MCF 10A (cell line): ENCODE measurements around the gene NAIF1. TPM values are rescaled to one million over a fixed set of nuclear protein-coding genes. Genes with fewer than 3 reads are reported as not detected.

Experiments used
- BruUV-seq: library from RNA; stranded (reverse); fragments of 400-500 nt; replicated peaks from 2 replicates; lab custom pipeline; 2021; lab: Mats Ljungman, UMichigan
- CTCF ChIA-PET: fragments of 300-600 bp; sonication (Branson Sonifier 250); formaldehyde crosslinking; extraction: SDS; loops from one replicate; lab custom pipeline; 2021; ENCODE audit warnings: antibody characterized with exemption, inconsistent platforms; lab: Yijun Ruan, JAX
- POLR2A ChIA-PET: fragments of 300-600, 350-650 bp; sonication (Branson Sonifier 250); formaldehyde crosslinking; extraction: SDS; loops from one replicate; lab custom pipeline; 2020; ENCODE audit warnings: antibody characterized with exemption, inconsistent platforms; lab: Yijun Ruan, JAX
- DNase-seq: peaks from one replicate; pipeline ENCODE4 v3.0.0-alpha.2; 2018; ENCODE audit not compliant: unreplicated experiment
- H3K27ac Mint-ChIP-seq: one replicate; pipeline ENCODE4 v1.8.0; 2022; ENCODE audit warnings: mild to moderate bottlenecking, low read depth, mixed read lengths; ENCODE audit not compliant: unreplicated experiment
- H3K27me3 Mint-ChIP-seq: one replicate; pipeline ENCODE4 v1.8.0; 2022; ENCODE audit warnings: mixed read lengths; ENCODE audit not compliant: insufficient read depth, unreplicated experiment
- H3K36me3 Mint-ChIP-seq: one replicate; pipeline ENCODE4 v1.8.0; 2022; ENCODE audit warnings: mild to moderate bottlenecking, moderate library complexity, mixed read lengths; ENCODE audit not compliant: insufficient read depth, unreplicated experiment
- H3K4me1 Mint-ChIP-seq: one replicate; pipeline ENCODE4 v1.8.0; 2022; ENCODE audit warnings: mixed read lengths; ENCODE audit not compliant: insufficient read depth, unreplicated experiment
- H3K4me3 Mint-ChIP-seq: one replicate; pipeline ENCODE4 v1.8.0; 2022; ENCODE audit warnings: mild to moderate bottlenecking, moderate library complexity, mixed read lengths; ENCODE audit not compliant: unreplicated experiment
- H3K9me3 Mint-ChIP-seq: one replicate; pipeline ENCODE4 v1.8.0; 2022; ENCODE audit warnings: mixed read lengths; ENCODE audit not compliant: unreplicated experiment
- intact Hi-C: fragments of 100-400 bp; cut with micrococcal nuclease; formaldehyde crosslinking; loops from 2 replicates; pipeline ENCODE4 v1.14.1; 2022
- total RNA-seq: library from RNA; stranded (reverse); gene quantifications from 2 replicates; pipeline ENCODE4 v1.2.3, GENCODE V29; 2022
- TF ChIP-seq, protein P1 (sequence below): fragments of 200-600 bp; IDR thresholded peaks from one replicate; pipeline ENCODE4 v1.8.0; 2022; ENCODE audit warnings: antibody characterized with exemption, mild to moderate bottlenecking; ENCODE audit not compliant: unreplicated experiment

Gene NAIF1
- total RNA-seq, 1 experiment from 2014 or later = 15.8 TPM

DNA sequence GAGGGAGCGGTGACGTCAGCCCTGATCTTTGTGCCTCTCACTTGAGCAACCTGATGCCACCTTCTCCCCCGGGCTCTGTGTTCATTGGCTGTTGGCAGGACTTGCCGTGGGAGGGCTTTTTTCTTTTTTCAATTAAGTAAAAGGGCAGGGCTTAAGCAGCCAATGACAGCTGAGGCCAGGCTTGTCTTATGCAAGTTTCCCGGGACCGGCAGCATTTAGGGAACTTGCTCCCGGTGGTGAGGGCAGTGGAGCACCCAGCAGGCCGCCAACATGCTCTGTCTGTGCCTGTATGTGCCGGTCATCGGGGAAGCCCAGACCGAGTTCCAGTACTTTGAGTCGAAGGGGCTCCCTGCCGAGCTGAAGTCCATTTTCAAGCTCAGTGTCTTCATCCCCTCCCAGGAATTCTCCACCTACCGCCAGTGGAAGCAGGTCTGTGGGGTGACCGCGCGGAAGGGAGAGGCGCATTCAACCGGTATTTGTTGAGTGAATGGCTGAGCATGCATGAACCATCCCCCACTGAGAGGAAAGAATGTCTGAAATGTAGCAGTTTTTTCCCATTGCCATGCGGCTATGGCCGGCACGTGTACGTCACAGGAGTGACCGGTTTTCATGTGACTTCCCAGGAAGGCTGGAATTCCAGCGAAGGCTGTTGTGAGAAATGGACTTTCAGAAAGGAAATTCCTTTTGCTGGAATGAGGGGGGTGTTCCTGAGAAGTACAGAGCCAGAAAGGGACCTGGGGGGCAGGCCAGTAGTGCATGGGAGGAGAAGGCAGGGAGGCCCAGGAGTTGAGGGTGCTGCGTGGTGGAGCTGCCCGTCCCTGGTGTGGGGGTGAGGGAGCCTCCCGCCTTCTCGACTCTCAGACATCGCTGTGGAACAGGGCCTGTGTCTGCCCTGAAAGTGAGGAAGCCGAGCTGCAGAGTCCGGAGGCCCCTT is 31.4 kb upstream of the NAIF1 start:
- no peaks in the 10 kb centered on the region for H3K9me3 Mint-ChIP-seq
- peaks cover 16% of the 10 kb centered on the region for H3K36me3 Mint-ChIP-seq
- intact Hi-C loops = no loop called here
- peak overlapping the region; percentile 95 for H3K4me3 Mint-ChIP-seq
- ChIA-PET POLR2A (interaction anchor here (0.5 to 2.9 kb wide), 24 partner anchors 11 to 1896 kb away, joined by 3 to 29 read pairs (median 3); partner anchors contain the start of genes EEIG1, NAIF1 and SLC25A25), CTCF (interaction anchor here (1.3 to 2.4 kb wide), 3 partner anchors 14 to 19 kb away, joined by 6 to 9 read pairs (median 6); no protein-coding TSS in a partner anchor)
- DNase-seq = peak; percentile 99
- BruUV-seq = TSS peak; percentile 90
- peaks cover 17% of the 10 kb centered on the region for H3K4me1 Mint-ChIP-seq
- H3K27me3 Mint-ChIP-seq = no peaks in the 10 kb centered on the region
- TF ChIP-seq, protein P1, sequence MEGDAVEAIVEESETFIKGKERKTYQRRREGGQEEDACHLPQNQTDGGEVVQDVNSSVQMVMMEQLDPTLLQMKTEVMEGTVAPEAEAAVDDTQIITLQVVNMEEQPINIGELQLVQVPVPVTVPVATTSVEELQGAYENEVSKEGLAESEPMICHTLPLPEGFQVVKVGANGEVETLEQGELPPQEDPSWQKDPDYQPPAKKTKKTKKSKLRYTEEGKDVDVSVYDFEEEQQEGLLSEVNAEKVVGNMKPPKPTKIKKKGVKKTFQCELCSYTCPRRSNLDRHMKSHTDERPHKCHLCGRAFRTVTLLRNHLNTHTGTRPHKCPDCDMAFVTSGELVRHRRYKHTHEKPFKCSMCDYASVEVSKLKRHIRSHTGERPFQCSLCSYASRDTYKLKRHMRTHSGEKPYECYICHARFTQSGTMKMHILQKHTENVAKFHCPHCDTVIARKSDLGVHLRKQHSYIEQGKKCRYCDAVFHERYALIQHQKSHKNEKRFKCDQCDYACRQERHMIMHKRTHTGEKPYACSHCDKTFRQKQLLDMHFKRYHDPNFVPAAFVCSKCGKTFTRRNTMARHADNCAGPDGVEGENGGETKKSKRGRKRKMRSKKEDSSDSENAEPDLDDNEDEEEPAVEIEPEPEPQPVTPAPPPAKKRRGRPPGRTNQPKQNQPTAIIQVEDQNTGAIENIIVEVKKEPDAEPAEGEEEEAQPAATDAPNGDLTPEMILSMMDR = no peak
- H3K27ac Mint-ChIP-seq = peak overlapping the region; percentile 98

DNA sequence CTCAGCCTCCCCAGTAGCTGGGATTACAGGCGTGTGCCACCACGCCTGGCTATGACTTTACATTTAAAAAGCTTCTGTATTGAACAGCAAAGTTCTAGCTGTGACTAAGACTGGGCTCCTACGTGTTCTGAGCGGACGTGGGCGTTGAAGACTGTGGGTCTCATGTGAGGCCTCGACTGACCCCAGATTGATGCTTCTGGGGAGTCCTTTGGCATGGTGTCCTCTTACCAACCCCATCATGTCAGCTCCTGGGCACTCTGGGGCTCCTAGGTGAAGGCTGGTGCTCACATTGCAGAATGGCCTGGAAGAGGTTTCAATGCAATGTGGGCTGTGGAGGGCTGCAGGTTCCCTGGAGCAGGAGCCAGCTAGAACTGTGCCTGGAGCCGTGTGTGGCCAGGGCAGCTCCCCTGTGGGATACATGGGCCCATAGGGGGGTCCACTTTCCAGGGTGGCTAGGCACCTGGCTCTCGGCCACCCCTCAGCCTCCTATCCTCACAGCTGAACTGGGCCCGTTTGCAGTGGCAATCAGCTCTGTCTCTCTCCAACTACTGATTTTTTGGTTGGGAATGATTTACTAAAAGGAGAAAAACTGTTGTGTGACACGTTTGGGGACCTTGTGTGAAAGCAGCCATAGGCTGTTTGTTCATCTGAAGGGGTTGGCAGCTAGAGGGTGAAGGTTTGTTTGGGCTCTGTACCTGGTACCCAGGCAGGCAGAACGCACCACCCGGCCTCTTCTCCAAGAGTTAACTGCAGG is 30.6 kb upstream of the NAIF1 start:
- peaks cover 11% of the 10 kb centered on the region for H3K36me3 Mint-ChIP-seq
- TF ChIP-seq, protein P1 = no peak
- ChIA-PET CTCF (interaction anchor here (0.9 to 2.4 kb wide), 4 partner anchors 13 to 63 kb away, joined by 5 to 9 read pairs (median 6); no protein-coding TSS in a partner anchor), POLR2A (interaction anchor here (0.6 to 2.9 kb wide), 17 partner anchors 12 to 1897 kb away, joined by 3 to 29 read pairs (median 3); partner anchors contain the start of genes EEIG1, NAIF1 and SLC25A25)
- peak overlapping the region; percentile 95 for H3K4me3 Mint-ChIP-seq
- no peaks in the 10 kb centered on the region for H3K27me3 Mint-ChIP-seq
- DNase-seq = no peak
- no peaks in the 10 kb centered on the region for H3K9me3 Mint-ChIP-seq
- H3K4me1 Mint-ChIP-seq = peaks cover 21% of the 10 kb centered on the region
- intact Hi-C loops = no loop called here
- H3K27ac Mint-ChIP-seq = peak overlapping the region; percentile 98
- no TSS peak for BruUV-seq

DNA sequence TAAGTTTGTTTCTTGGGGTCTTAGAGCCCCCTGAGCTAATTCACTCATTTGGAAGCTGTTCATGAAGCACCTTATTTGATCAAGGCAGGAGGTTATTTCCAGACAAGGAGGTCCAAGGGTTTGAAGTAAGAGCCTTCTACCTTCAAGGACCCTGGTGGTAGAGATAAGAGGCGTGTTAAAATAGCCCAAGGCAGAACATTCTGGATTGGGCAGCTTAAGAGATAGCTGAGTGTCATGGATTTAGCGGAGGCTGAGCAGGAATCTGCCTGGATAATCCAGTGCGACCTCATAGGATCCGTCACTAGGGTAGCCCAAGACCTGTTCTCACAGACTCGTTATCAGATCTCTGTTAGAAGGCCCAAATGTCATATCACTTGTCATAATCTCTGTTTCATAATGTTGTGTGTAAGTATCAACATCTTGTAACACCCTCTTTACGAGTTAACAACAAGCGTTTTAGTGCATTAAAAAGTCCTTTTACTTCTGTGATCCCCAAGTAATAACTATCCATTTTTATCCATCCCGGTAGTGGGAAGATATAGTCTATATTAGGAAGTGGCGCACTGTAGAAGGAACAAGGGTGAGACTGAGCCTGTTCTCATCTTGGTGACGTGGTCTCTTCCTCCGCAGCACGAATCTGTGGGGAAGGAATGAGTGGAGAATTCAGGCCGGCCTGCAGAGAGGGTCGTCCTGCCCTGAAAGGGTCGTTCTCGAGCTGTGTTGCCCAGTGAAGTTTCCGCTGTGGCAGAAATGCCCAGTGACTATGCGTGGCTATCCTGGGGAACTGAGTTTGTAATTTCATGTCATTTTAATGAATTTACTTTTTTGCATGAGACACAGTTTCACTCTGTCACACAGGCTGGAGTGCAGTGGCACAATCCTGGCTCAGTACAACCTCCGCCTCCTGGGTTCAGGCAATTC is 29.8 kb upstream of the NAIF1 start:
- no peak overlapping the region for H3K27ac Mint-ChIP-seq
- TF ChIP-seq, protein P1 = no peak
- H3K9me3 Mint-ChIP-seq = no peaks in the 10 kb centered on the region
- H3K4me1 Mint-ChIP-seq = peaks cover 21% of the 10 kb centered on the region
- intact Hi-C loops = no loop called here
- H3K27me3 Mint-ChIP-seq = no peaks in the 10 kb centered on the region
- peaks cover 7% of the 10 kb centered on the region for H3K36me3 Mint-ChIP-seq
- no peak overlapping the region for H3K4me3 Mint-ChIP-seq
- CTCF ChIA-PET = interaction anchor here (0.9 to 2.4 kb wide), 4 partner anchors 12 to 62 kb away, joined by 5 to 9 read pairs (median 6); no protein-coding TSS in a partner anchor
- POLR2A ChIA-PET = interaction anchor here (0.7 to 2.4 kb wide), 4 partner anchors 16 to 45 kb away, joined by 3 to 29 read pairs (median 9); partner anchors contain the start of genes NAIF1 and SLC25A25
- no peak for DNase-seq
- BruUV-seq = no TSS peak
